SK-N-SH treated with all-trans-retinoic acid at 6 μM for 48 hours (cell line): Measurements from ENCODE around the gene PRKG1.

Experiments used
- ATAC-seq: fragments of 200-7000 bp; cut with Tn5 transposase; 3 replicates; pipeline ENCODE4 v1.9.1; 2020; ENCODE audit warnings: mild to moderate bottlenecking, moderate library complexity
- ARNTL ChIP-seq: fragments of 450-650 bp; formaldehyde crosslinking; IDR thresholded peaks from 2 replicates; pipeline ENCODE4 v1.5.0; 2020; ENCODE audit warnings: low read depth, mild to moderate bottlenecking, moderate library complexity, borderline replicate concordance
- BACH2 ChIP-seq: fragments of 250-450 bp; sonication (Bioruptor Pico); IDR thresholded peaks from 2 replicates; pipeline ENCODE4 v1.9.0; 2021; ENCODE audit warnings: mild to moderate bottlenecking, borderline replicate concordance
- CREB5 ChIP-seq: fragments of 250-450 bp; sonication (Bioruptor Pico); IDR thresholded peaks from 2 replicates; pipeline ENCODE4 v1.5.1; 2020; ENCODE audit warnings: low read depth, mild to moderate bottlenecking, moderate library complexity
- CSDC2 ChIP-seq: fragments of 250-450 bp; sonication (Bioruptor Pico); IDR thresholded peaks from 2 replicates; pipeline ENCODE4 v1.5.0; 2020; ENCODE audit warnings: mild to moderate bottlenecking, moderate library complexity
- CSRNP3 ChIP-seq: fragments of 250-450 bp; sonication (Bioruptor Pico); IDR thresholded peaks from 2 replicates; pipeline ENCODE4 v1.5.1; 2021; ENCODE audit warnings: mild to moderate bottlenecking, moderate library complexity
- ESRRG ChIP-seq: fragments of 250-450 bp; sonication (Bioruptor Pico); IDR thresholded peaks from 2 replicates; pipeline ENCODE4 v1.6.1; 2021; ENCODE audit warnings: mild to moderate bottlenecking
- ISL1 ChIP-seq: fragments of 250-450 bp; sonication (Bioruptor Pico); IDR thresholded peaks from 2 replicates; pipeline ENCODE4 v2.1.2; 2022; ENCODE audit warnings: mild to moderate bottlenecking, moderate library complexity
- OSR1 ChIP-seq: fragments of 250-450 bp; sonication (Bioruptor Pico); IDR thresholded peaks from 2 replicates; pipeline ENCODE4 v1.8.0; 2022; ENCODE audit warnings: moderate library complexity, mild to moderate bottlenecking, inconsistent platforms
- PATZ1 ChIP-seq: fragments of 250-450 bp; sonication (Bioruptor Pico); IDR thresholded peaks from 2 replicates; pipeline ENCODE4 v1.8.0; 2020; ENCODE audit warnings: mild to moderate bottlenecking, moderate library complexity, borderline replicate concordance
- POU6F1 ChIP-seq: fragments of 250-450 bp; sonication (Bioruptor Pico); IDR thresholded peaks from 2 replicates; pipeline ENCODE4 v1.8.0; 2021; ENCODE audit warnings: low read depth, mild to moderate bottlenecking, moderate library complexity, borderline replicate concordance
- RARB ChIP-seq: fragments of 250-450 bp; sonication (Bioruptor Pico); IDR thresholded peaks from 2 replicates; pipeline ENCODE4 v1.8.0; 2021; ENCODE audit warnings: mild to moderate bottlenecking, moderate library complexity
- SNAI2 ChIP-seq: fragments of 250-450 bp; sonication (Bioruptor Pico); IDR thresholded peaks from 2 replicates; pipeline ENCODE4 v1.5.0; 2020; ENCODE audit warnings: mild to moderate bottlenecking, moderate library complexity
- TCF4 ChIP-seq: fragments of 250-450 bp; sonication (Bioruptor Pico); IDR thresholded peaks from 2 replicates; pipeline ENCODE4 v1.8.0; 2021; ENCODE audit warnings: mild to moderate bottlenecking, moderate library complexity, borderline replicate concordance
- TSHZ2 ChIP-seq: fragments of 250-450 bp; sonication (Bioruptor Pico); IDR thresholded peaks from 2 replicates; pipeline ENCODE4 v1.5.0; 2020; ENCODE audit warnings: mild to moderate bottlenecking, moderate library complexity
- ZFP3 ChIP-seq: fragments of 250-450 bp; sonication (Bioruptor Pico); IDR thresholded peaks from 2 replicates; pipeline ENCODE4 v1.5.0; 2020; ENCODE audit warnings: mild to moderate bottlenecking, moderate library complexity
- ZFP30 ChIP-seq: fragments of 450-650 bp; formaldehyde crosslinking; IDR thresholded peaks from 2 replicates; pipeline ENCODE4 v1.5.0; 2022; ENCODE audit warnings: mild to moderate bottlenecking, moderate library complexity
- ZNF565 ChIP-seq: fragments of 450-650 bp; formaldehyde crosslinking; conservative IDR thresholded peaks from 2 replicates; pipeline ENCODE4 v1.5.0; 2020; ENCODE audit warnings: low read depth, mild to moderate bottlenecking, moderate library complexity
- ZNF70 ChIP-seq: fragments of 450-650 bp; formaldehyde crosslinking; IDR thresholded peaks from 2 replicates; pipeline ENCODE4 v1.5.0; 2020; ENCODE audit warnings: mild to moderate bottlenecking, moderate library complexity
- ZNF8 ChIP-seq: fragments of 450-650 bp; formaldehyde crosslinking; IDR thresholded peaks from 2 replicates; pipeline ENCODE4 v1.5.0; 2020; ENCODE audit warnings: mild to moderate bottlenecking, moderate library complexity

Gene PRKG1

GRCh38 chr10:51340366-51340765 lies 266.1 kb downstream of the PRKG1 start:
- TF ChIP-seq SNAI2 (CRISPR knock-in tag) (no peak), TCF4 (CRISPR knock-in tag) (no peak), BACH2 (no peak), ISL1 (CRISPR knock-in tag) (no peak), RARB (no peak), TSHZ2 (CRISPR knock-in tag) (no peak), ZNF565 (no peak), ESRRG (CRISPR knock-in tag) (no peak), CSRNP3 (CRISPR knock-in tag) (no peak), ZFP30 (CRISPR knock-in tag) (no peak), ZNF8 (CRISPR knock-in tag) (no peak), POU6F1 (no peak), PATZ1 (CRISPR knock-in tag) (no peak), ARNTL (no peak), CSDC2 (CRISPR knock-in tag) (no peak), CREB5 (CRISPR knock-in tag) (no peak), ZFP3 (CRISPR knock-in tag) (no peak)
- ATAC-seq, result no peak

- ATAC-seq, result no peak
- no peak for TF ChIP-seq SNAI2 (CRISPR knock-in tag)
- TF ChIP-seq TCF4 (CRISPR knock-in tag), result no peak
- no peak for TF ChIP-seq ZNF8 (CRISPR knock-in tag)
- TF ChIP-seq OSR1 (CRISPR knock-in tag), result no peak
- TF ChIP-seq POU6F1, result no peak
- TF ChIP-seq ZNF70, result no peak
- TF ChIP-seq ZFP30 (CRISPR knock-in tag), result no peak
- TF ChIP-seq TSHZ2 (CRISPR knock-in tag), result no peak
These were observed 266.7 kb downstream of the PRKG1 start for GRCh38 chr10:51340845-51341610.

GRCh38 chr10:51341745-51342144 lies 267.5 kb downstream of the PRKG1 start:
- ATAC-seq, result peak; percentile 19; the same call in 2 of the 3 replicates
